GM23338 (cell line): ENCODE results near the gene ZFR.

Source experiments
- CREB1 ChIP-seq: fragments of 250-450 bp; sonication (Bioruptor Pico); IDR thresholded peaks from 2 replicates; pipeline ENCODE4 v1.5.0; 2020; ENCODE audit warnings: low read depth, mild to moderate bottlenecking, moderate library complexity
- ETS1 ChIP-seq: IDR thresholded peaks from 2 replicates; pipeline ENCODE4 v1.6.1; 2016; ENCODE audit warnings: antibody characterized with exemption
- EZH2 ChIP-seq: fragments of 200-600 bp; sonication (generic); IDR thresholded peaks from one replicate; pipeline ENCODE4 v1.8.0; 2017; ENCODE audit warnings: antibody characterized with exemption, mild to moderate bottlenecking, low read depth; ENCODE audit not compliant: unreplicated experiment
- EZH2phosphoT487 ChIP-seq: fragments of 200-600 bp; sonication (generic); IDR thresholded peaks from one replicate; pipeline ENCODE4 v1.8.1; 2018; ENCODE audit warnings: antibody characterized with exemption; ENCODE audit not compliant: unreplicated experiment
- JUNB ChIP-seq: IDR thresholded peaks from one replicate; pipeline ENCODE4 v1.6.1; 2016; ENCODE audit warnings: antibody characterized with exemption; ENCODE audit not compliant: unreplicated experiment
- NANOG ChIP-seq: IDR thresholded peaks from 2 replicates; pipeline ENCODE4 v1.6.1; 2016; ENCODE audit warnings: antibody characterized with exemption, borderline replicate concordance
- POLR2AphosphoS5 ChIP-seq: IDR thresholded peaks from 2 replicates; pipeline ENCODE4 v1.6.1; 2016; ENCODE audit warnings: antibody characterized with exemption, low read depth
- REST ChIP-seq: IDR thresholded peaks from one replicate; pipeline ENCODE4 v1.6.1; 2018; ENCODE audit warnings: antibody characterized with exemption; ENCODE audit not compliant: unreplicated experiment
- STAT1 ChIP-seq: IDR thresholded peaks from one replicate; pipeline ENCODE4 v1.6.1; 2016; ENCODE audit warnings: antibody characterized with exemption; ENCODE audit not compliant: unreplicated experiment
- ZNF331 ChIP-seq: fragments of 250-450 bp; sonication (Bioruptor Pico); IDR thresholded peaks from 2 replicates; pipeline ENCODE4 v1.5.0; 2020; ENCODE audit warnings: low read depth, mild to moderate bottlenecking, moderate library complexity
- ZNF462 ChIP-seq: fragments of 250-450 bp; sonication (Bioruptor Pico); IDR thresholded peaks from 2 replicates; pipeline ENCODE4 v1.5.0; 2020; ENCODE audit warnings: mild to moderate bottlenecking, moderate library complexity
- TF ChIP-seq, protein P1 (sequence below), 2 experiments: fragments of 200-600 bp in 1 of 2; sonication (generic) in 1 of 2; conservative IDR thresholded peaks; 2 replicates each; pipeline versions ENCODE4 v1.5.1 to v1.6.1; 2016 to 2017; ENCODE audit warnings: antibody characterized with exemption in 2 of 2, low read depth in 2 of 2, mild to moderate bottlenecking in 2 of 2, moderate library complexity in 1 of 2

DNA sequence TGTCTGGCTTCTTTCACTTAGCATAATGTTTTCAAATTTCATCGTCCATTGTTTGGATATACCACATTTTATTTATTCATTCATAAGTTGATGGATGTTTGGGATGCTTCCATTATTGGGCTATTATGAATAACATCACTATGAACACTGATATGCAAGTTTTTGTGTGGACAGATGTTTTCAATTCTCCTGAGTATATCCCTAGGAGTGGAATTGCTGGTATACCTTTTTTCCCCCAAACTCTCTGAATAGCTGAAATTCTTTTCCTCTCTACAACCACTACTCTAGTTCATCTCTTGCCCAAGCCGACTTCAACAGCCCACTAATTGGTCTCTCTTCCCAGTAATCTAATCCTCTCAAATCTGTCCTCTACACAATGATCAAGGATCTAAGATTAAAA lies 4.7 kb upstream of the ZFR start:
- TF ChIP-seq, protein P1, sequence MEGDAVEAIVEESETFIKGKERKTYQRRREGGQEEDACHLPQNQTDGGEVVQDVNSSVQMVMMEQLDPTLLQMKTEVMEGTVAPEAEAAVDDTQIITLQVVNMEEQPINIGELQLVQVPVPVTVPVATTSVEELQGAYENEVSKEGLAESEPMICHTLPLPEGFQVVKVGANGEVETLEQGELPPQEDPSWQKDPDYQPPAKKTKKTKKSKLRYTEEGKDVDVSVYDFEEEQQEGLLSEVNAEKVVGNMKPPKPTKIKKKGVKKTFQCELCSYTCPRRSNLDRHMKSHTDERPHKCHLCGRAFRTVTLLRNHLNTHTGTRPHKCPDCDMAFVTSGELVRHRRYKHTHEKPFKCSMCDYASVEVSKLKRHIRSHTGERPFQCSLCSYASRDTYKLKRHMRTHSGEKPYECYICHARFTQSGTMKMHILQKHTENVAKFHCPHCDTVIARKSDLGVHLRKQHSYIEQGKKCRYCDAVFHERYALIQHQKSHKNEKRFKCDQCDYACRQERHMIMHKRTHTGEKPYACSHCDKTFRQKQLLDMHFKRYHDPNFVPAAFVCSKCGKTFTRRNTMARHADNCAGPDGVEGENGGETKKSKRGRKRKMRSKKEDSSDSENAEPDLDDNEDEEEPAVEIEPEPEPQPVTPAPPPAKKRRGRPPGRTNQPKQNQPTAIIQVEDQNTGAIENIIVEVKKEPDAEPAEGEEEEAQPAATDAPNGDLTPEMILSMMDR (conservative IDR thresholded peaks at IDR 0.05; ENCODE audit: low read depth in 2 of 2): no peak
- TF ChIP-seq EZH2 (no peak), POLR2AphosphoS5 (no peak), EZH2phosphoT487 (no peak), JUNB (no peak), ETS1 (no peak), REST (no peak), STAT1 (no peak), ZNF331 (no peak), CREB1 (CRISPR knock-in tag) (no peak), NANOG (no peak), ZNF462 (CRISPR knock-in tag) (no peak)
